Measurements from ENCODE around the gene SND1.

DNA sequence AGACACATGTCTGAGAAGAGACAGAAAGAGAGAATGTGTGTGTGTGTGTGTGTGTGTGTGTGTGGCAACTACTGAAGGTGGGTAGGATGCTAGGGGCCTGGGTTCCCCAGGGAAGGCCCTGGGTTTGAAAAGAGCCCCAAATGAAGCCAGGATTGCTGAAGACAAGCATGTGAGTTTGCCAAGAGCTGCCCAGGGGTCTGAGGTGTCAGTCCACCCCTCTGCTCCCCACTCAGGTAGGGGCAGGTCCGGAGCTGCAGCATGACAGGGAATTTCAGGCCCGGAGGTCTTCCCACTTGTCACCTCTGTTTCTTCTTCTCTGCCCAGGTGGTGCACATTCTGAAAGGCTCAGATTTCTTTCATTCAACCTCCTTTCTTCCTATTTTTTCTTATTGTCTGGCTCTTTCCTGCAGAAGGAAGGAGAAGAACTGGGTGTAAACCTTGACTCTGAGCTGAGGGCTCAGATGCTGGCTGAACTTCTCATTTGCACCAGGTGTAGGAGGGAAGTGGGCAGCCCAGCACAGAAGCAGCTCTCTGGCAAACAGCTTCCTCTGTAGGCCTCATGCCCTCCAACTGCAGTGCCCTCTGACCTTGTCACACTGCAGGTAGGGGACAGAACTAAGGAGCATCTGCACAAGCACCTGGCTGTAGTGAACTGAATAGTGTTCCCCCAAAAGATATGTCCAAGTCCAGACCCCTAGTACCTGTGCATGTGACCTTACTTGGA, 458.8 kb downstream of the SND1 start:
- TF ChIP-seq, protein P1, sequence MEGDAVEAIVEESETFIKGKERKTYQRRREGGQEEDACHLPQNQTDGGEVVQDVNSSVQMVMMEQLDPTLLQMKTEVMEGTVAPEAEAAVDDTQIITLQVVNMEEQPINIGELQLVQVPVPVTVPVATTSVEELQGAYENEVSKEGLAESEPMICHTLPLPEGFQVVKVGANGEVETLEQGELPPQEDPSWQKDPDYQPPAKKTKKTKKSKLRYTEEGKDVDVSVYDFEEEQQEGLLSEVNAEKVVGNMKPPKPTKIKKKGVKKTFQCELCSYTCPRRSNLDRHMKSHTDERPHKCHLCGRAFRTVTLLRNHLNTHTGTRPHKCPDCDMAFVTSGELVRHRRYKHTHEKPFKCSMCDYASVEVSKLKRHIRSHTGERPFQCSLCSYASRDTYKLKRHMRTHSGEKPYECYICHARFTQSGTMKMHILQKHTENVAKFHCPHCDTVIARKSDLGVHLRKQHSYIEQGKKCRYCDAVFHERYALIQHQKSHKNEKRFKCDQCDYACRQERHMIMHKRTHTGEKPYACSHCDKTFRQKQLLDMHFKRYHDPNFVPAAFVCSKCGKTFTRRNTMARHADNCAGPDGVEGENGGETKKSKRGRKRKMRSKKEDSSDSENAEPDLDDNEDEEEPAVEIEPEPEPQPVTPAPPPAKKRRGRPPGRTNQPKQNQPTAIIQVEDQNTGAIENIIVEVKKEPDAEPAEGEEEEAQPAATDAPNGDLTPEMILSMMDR (IDR thresholded peaks at IDR 0.05) = no peak
- no peak for TF ChIP-seq POLR2A (IDR thresholded peaks at IDR 0.05)
- no peak for TF ChIP-seq POLR2AphosphoS5 (IDR thresholded peaks at IDR 0.05; ENCODE audit: insufficient read depth in 1 of 2, low read depth in 1 of 2)

Measured in vagina (tissue), 2 donors.